ENCODE data around the gene ARSK. TPM values are rescaled to one million over a fixed set of nuclear protein-coding genes. Genes with fewer than 3 reads are reported as not detected.

Gene ARSK
- total RNA-seq, 1 donor from 2014 or later: 9.1 TPM

- Histone ChIP-seq H3K36me3 (peaks cover 0 to 5% of the 10 kb centered on the region in 2 donors), H3K4me1 (no peaks in the 10 kb centered on the region), H3K4me3 (no peak overlapping the region), H3K27me3 (no peaks in the 10 kb centered on the region), H3K9me3 (no peaks in the 10 kb centered on the region), H3K27ac (no peak overlapping the region)
- TF ChIP-seq, protein P1, sequence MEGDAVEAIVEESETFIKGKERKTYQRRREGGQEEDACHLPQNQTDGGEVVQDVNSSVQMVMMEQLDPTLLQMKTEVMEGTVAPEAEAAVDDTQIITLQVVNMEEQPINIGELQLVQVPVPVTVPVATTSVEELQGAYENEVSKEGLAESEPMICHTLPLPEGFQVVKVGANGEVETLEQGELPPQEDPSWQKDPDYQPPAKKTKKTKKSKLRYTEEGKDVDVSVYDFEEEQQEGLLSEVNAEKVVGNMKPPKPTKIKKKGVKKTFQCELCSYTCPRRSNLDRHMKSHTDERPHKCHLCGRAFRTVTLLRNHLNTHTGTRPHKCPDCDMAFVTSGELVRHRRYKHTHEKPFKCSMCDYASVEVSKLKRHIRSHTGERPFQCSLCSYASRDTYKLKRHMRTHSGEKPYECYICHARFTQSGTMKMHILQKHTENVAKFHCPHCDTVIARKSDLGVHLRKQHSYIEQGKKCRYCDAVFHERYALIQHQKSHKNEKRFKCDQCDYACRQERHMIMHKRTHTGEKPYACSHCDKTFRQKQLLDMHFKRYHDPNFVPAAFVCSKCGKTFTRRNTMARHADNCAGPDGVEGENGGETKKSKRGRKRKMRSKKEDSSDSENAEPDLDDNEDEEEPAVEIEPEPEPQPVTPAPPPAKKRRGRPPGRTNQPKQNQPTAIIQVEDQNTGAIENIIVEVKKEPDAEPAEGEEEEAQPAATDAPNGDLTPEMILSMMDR (IDR thresholded peaks at IDR 0.05): no peak
- no peak for TF ChIP-seq POLR2AphosphoS5 (IDR thresholded peaks at IDR 0.05; ENCODE audit: insufficient read depth in 1 of 2, low read depth in 1 of 2)
- TF ChIP-seq POLR2A (IDR thresholded peaks at IDR 0.05): no peak
- no peak for DNase-seq (ENCODE audit: extremely low spot score in 2 of 2)
- intact Hi-C loops (cut with DNase I): no loop called here
These were observed 36.6 kb downstream of the ARSK start for GRCh38 chr5:95591490-95591901.

- no peaks in the 10 kb centered on the region for H3K27me3 ChIP-seq
- TF ChIP-seq POLR2A (IDR thresholded peaks at IDR 0.05) (no peak), POLR2AphosphoS5 (IDR thresholded peaks at IDR 0.05; ENCODE audit: insufficient read depth in 1 of 2, low read depth in 1 of 2) (no peak)
- TF ChIP-seq, protein P1 (IDR thresholded peaks at IDR 0.05): no peak
- no peak overlapping the region for H3K27ac ChIP-seq
- no peaks in the 10 kb centered on the region for H3K4me1 ChIP-seq
- intact Hi-C loops (cut with DNase I): no loop called here
- H3K9me3 ChIP-seq: no peaks in the 10 kb centered on the region
- DNase-seq (ENCODE audit: extremely low spot score in 2 of 2): no peak
- H3K4me3 ChIP-seq: no peak overlapping the region
- peaks cover 0 to 5% of the 10 kb centered on the region in 2 donors for H3K36me3 ChIP-seq
These were observed 40.5 kb downstream of the ARSK start for GRCh38 chr5:95595289-95595931.

DNA sequence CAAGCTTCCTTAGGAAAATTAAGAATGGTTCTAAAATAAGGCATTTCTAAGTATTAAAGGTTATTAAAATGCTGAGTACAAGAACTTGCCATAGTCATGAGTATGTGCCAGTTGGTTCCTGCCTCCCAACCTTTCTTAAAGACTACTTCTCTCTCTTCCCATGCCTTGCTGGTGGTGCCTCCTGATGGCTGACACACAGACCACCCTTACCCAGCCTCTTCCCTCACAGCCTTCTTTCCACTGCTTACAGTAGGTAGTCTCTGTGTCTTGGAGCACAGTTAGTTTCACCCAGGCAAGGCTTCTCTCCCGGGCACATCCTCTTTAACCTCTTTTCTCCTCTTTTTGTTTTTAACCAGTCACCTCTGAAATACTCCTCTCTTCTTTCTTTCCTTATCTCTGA is 44.4 kb downstream of the ARSK start:
- no peaks in the 10 kb centered on the region for H3K4me1 ChIP-seq
- H3K4me3 ChIP-seq: no peak overlapping the region
- H3K27me3 ChIP-seq: no peaks in the 10 kb centered on the region
- H3K36me3 ChIP-seq: peaks cover 0 to 6% of the 10 kb centered on the region in 2 donors
- DNase-seq (ENCODE audit: extremely low spot score in 2 of 2): no peak
- intact Hi-C loops (cut with DNase I): no loop called here
- TF ChIP-seq POLR2AphosphoS5 (IDR thresholded peaks at IDR 0.05; ENCODE audit: insufficient read depth in 1 of 2, low read depth in 1 of 2) (no peak), POLR2A (IDR thresholded peaks at IDR 0.05) (no peak)
- TF ChIP-seq, protein P1 (IDR thresholded peaks at IDR 0.05): no peak
- no peak overlapping the region for H3K27ac ChIP-seq
- no peaks in the 10 kb centered on the region for H3K9me3 ChIP-seq

DNA sequence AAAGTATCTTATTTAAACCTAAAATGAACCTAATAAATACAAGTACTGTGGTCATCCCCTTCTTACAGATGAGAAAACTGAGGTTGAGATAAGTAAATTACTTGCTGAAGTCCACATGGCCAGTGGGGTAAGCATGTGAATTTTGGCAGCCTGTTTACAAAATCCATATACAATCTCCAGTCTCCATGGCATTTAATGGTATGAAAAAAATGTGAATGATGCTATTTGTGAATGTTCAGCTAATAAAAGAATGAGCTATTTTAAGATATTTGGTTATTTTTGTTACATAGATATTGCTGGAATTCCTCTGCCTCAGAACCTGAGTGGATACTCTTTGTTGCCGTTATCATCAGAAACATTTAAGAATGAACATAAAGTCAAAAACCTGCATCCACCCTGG is 45.7 kb downstream of the ARSK start:
- H3K4me3 ChIP-seq: no peak overlapping the region
- no peak for DNase-seq (ENCODE audit: extremely low spot score in 2 of 2)
- no peaks in the 10 kb centered on the region for H3K4me1 ChIP-seq
- no peaks in the 10 kb centered on the region for H3K9me3 ChIP-seq
- intact Hi-C loops (cut with DNase I): no loop called here
- H3K27ac ChIP-seq: no peak overlapping the region
- TF ChIP-seq POLR2A (IDR thresholded peaks at IDR 0.05) (no peak), POLR2AphosphoS5 (IDR thresholded peaks at IDR 0.05; ENCODE audit: insufficient read depth in 1 of 2, low read depth in 1 of 2) (no peak)
- TF ChIP-seq, protein P1 (IDR thresholded peaks at IDR 0.05): no peak
- peaks cover 0 to 6% of the 10 kb centered on the region in 2 donors for H3K36me3 ChIP-seq
- no peaks in the 10 kb centered on the region for H3K27me3 ChIP-seq

DNA sequence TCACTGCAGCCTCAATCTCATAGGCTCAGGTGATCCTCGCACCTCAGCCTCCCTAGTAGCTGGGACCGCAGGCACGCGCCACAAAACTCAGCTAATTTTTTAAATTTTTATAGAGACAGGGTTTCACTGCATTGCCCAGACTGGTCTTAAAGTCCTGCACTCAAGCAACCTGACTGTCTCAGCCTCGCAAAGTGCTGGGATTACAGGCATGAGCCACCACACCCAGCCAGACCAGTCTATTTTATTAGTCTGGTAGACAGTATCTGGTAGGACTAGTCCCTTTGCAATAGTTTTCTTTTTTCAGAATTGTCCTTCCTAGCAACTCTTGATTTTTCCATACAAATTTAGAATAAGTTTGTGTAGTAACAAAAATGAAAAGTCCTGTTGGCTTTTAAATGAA is 50.9 kb downstream of the ARSK start:
- Histone ChIP-seq H3K4me1 (no peaks in the 10 kb centered on the region), H3K9me3 (no peaks in the 10 kb centered on the region), H3K36me3 (peaks cover 0 to 6% of the 10 kb centered on the region in 2 donors), H3K27me3 (no peaks in the 10 kb centered on the region), H3K4me3 (no peak overlapping the region), H3K27ac (no peak overlapping the region)
- DNase-seq (ENCODE audit: extremely low spot score in 2 of 2): no peak
- no peak for TF ChIP-seq POLR2AphosphoS5 (IDR thresholded peaks at IDR 0.05; ENCODE audit: insufficient read depth in 1 of 2, low read depth in 1 of 2)
- TF ChIP-seq, protein P1 (IDR thresholded peaks at IDR 0.05): no peak
- TF ChIP-seq POLR2A (IDR thresholded peaks at IDR 0.05): no peak
- intact Hi-C loops (cut with DNase I): no loop called here
